Epithelial cell of esophagus (primary cell): ENCODE data around the gene RREB1.

Experiments used
- DNase-seq: peaks from one replicate; pipeline ENCODE4 v3.0.0; 2010; ENCODE audit warnings: low read depth
- H3K4me3 ChIP-seq: 2 replicates; pipeline ENCODE4 v1.5.1; 2011; ENCODE audit warnings: mild to moderate bottlenecking, low read length, control low read depth
- TF ChIP-seq, protein P1 (sequence below): IDR thresholded peaks from 2 replicates; pipeline ENCODE4 v1.5.1; 2011; ENCODE audit warnings: low read depth, mild to moderate bottlenecking, low read length, control low read depth, inconsistent platforms; ENCODE audit not compliant: insufficient read depth; ENCODE audit errors: missing control alignments

Gene RREB1

DNA sequence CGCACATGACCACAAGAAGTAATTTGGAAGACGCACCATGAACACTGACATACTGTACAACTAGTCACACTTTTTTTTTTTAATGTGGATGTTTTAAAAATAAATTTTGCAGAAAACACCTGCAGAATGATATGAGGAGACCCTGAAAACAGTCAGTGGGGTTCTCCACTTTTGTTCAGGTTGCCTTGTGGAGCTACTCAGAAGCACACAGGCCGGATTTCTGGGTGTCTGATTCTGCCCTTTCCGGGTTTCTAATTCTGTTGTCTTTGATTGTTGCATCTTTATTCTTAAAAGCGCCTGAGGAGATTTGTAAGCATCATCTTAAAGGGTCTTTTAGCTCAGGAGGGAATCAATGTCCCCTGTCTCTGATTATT lies 130.8 kb downstream of the RREB1 start:
- DNase-seq = no peak

DNA sequence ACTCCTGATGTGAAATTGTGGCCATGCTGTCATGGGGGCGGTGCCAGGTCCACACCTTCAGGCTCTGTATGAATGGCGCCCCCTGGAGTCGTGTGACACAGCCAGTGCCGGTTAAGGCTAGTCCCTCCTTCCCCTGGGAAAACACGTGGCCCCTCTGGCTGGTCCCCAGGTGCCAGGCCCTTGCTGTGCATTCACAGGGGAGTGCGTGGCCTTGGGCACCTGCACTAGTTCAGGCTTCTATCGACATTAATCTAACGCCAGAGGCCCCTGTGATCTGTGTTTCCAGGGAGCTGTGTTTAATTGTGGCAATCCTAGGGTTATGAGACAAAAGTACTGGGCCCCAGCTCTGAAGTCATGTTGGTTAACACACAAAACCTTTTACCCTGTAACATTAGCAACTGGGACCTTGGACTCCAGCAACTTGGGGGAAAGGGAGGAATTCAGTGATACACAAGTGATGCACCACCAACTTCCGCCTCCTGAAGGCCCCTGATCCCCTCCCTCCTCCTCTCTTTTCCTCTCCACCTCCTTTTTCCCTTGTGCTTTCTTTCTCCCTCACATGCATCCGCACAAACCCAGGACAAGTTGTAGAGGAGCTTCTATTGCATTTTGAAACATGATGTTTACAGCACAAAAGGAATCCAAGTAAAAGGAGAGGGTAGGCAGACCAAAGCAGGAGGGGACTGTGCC lies 131.3 kb downstream of the RREB1 start:
- peak; percentile 84 for DNase-seq
- no peak overlapping the region for H3K4me3 ChIP-seq
- TF ChIP-seq, protein P1, sequence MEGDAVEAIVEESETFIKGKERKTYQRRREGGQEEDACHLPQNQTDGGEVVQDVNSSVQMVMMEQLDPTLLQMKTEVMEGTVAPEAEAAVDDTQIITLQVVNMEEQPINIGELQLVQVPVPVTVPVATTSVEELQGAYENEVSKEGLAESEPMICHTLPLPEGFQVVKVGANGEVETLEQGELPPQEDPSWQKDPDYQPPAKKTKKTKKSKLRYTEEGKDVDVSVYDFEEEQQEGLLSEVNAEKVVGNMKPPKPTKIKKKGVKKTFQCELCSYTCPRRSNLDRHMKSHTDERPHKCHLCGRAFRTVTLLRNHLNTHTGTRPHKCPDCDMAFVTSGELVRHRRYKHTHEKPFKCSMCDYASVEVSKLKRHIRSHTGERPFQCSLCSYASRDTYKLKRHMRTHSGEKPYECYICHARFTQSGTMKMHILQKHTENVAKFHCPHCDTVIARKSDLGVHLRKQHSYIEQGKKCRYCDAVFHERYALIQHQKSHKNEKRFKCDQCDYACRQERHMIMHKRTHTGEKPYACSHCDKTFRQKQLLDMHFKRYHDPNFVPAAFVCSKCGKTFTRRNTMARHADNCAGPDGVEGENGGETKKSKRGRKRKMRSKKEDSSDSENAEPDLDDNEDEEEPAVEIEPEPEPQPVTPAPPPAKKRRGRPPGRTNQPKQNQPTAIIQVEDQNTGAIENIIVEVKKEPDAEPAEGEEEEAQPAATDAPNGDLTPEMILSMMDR = peak; percentile 75

More for the DNA sequence above, 130.8 kb downstream of the RREB1 start:
- no peak overlapping the region for H3K4me3 ChIP-seq
- TF ChIP-seq, protein P1 = no peak

DNA sequence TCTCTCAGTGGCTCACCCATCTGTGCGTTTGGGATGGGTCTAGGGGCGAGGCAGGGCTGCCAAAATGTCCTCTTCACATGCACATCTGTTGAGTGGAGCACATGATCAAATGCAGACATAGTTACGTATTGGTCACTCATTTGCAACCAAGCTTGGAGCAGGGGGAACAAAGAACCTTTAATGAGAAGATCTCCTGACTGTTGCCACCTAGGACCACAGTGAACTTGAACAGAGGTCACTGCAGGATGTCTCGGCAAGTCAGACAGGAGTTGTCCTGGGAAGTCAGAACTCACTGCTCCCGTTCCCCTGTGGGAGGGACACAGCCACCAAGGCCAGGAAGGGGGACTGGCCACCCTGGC lies 131.8 kb downstream of the RREB1 start:
- TF ChIP-seq, protein P1 = peak; percentile 1
- no peak for DNase-seq

DNA sequence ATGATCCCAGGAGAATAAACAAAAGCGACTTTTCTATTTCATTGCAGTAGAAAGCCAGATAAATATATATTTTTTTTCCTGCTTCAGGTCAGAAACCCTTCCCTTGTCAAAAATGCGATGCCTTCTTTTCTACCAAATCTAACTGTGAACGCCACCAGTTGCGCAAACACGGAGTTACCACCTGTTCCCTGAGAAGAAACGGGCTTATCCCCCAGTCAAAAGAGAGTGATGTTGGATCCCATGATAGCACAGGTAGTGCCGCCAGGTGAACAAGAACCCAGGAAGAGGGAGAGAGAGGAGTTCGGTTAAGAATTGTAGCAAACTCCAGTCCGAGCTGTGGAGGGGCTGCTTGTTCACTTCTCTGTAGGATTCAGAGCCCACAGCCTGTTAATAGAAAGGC lies 132.6 kb downstream of the RREB1 start:
- no peak overlapping the region for H3K4me3 ChIP-seq
- TF ChIP-seq, protein P1 = no peak
- DNase-seq = no peak

More for the DNA sequence above, 131.8 kb downstream of the RREB1 start:
- no peak overlapping the region for H3K4me3 ChIP-seq

DNA sequence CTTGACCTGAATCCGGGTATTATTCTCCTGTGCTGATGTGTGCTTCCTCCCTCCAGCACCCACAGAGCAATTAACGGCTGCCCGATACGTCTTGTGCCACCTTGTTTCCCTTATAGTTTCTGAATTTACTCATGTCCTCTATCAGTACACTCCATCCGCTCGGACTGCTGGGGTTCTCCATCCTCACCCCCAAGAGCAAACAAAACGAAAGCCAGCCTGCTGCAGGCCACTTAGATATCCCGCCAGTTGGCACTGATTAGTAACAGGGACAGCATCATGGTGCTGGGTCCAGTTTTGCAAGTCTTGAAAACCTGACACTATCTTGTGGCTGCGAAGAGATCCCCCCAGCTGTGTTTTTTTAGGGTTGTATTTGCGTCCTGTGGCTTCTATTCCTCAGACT lies 133.4 kb downstream of the RREB1 start:
- TF ChIP-seq, protein P1 = no peak
- H3K4me3 ChIP-seq = no peak overlapping the region
- no peak for DNase-seq

DNA sequence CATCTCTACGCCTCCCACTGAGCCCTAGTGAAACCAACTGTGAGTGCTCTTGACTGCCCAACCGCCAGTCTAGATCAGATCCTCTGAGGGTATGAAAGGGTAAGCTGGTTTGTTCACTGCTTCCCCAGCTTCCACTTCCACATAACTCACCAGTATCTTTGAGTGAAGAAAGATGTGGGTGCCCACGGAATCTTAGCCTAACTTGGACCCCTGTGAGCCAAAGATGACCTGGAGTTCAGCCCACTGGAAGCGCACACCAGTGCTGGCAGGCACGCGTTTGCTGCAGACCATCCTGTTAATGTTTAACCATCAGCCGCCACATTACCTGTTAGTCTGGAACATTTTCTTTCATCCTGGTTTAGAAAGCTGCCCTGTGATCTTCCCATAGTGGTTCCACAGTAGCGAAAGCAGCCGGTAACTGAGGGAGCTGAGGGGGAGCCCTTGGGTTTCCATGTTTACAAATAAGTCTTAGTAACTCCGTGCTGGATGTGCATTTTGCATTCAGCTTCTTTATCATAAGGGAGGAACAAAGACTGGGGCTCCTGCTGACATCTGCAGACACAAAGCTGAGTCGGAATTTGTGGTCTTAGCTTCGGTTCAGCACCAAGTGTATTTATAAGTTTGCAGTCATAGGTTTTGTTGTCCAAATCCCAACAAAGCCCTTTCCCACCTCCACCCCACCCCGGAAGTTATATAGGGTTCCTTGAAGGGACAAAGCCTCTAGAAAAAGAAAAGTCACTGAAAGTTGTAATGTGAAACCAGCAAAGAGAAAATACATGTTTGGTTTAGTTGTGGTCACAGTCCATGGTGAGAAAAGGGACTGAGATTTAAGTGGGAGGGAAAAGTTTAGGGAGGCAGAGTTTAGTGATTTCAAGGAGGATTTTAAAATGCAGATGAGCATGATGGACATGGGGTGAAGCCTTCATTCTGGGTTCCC lies 134.2 kb downstream of the RREB1 start:
- no peak for DNase-seq
- no peak overlapping the region for H3K4me3 ChIP-seq
- TF ChIP-seq, protein P1 = no peak

DNA sequence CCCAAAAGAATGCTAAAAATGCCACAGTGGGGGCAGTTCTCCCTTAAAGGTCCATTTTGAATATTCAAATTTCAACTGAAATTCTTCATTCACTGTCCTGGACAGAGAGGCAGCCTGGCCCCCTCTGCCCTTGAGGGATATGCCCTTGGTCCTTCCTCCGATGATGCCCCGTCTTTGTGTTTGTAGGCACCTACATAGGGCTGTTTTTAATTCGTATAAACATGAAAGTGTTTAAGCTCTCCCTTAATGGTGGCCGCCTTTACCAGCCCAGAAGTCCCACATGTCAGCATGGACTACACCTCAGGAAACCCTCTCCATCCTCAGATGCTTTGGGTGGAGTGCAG lies 135.0 kb downstream of the RREB1 start:
- TF ChIP-seq, protein P1 = no peak
- H3K4me3 ChIP-seq = no peak overlapping the region
- no peak for DNase-seq
